ENCODE results near the gene STX1B.

- no peak for TF ChIP-seq CTCF (IDR thresholded peaks at IDR 0.05)
- no peak for TF ChIP-seq POLR2A (IDR thresholded peaks at IDR 0.05)
Observed at GRCh38 chr16:30966033-30966619, 44.3 kb downstream of the STX1B start.

All from ovary (tissue), 3 donors.